Mucosa of stomach (tissue), 1 donor: ENCODE data around the gene BRPF1.
A peak's percentile ranks its signal among the peaks of the same experiment; 100 is the strongest.

Source experiments
- H3K27me3 ChIP-seq: one replicate; pipeline ENCODE4 v1.7.0; 2013; ENCODE audit warnings: mild to moderate bottlenecking, low read length; ENCODE audit not compliant: control insufficient read depth, insufficient read depth
- H3K36me3 ChIP-seq: one replicate; pipeline ENCODE4 v1.7.0; 2013; ENCODE audit warnings: low read length; ENCODE audit not compliant: control insufficient read depth, insufficient read depth
- H3K4me1 ChIP-seq: one replicate; pipeline ENCODE4 v1.7.0; 2013; ENCODE audit warnings: mild to moderate bottlenecking, low read length; ENCODE audit not compliant: control insufficient read depth, insufficient read depth
- H3K4me3 ChIP-seq: one replicate; pipeline ENCODE4 v1.7.0; 2013; ENCODE audit warnings: low read length
- H3K9ac ChIP-seq: one replicate; pipeline ENCODE4 v1.7.0; 2013; ENCODE audit warnings: mild to moderate bottlenecking, low read length, moderate library complexity
- H3K9me3 ChIP-seq: one replicate; pipeline ENCODE4 v1.7.0; 2013; ENCODE audit warnings: mild to moderate bottlenecking, low read length, moderate library complexity; ENCODE audit not compliant: control insufficient read depth
- donor health status: Pancreatic carcinoma.

Gene BRPF1

GRCh38 chr3:9691636-9692035, 39.9 kb upstream of the BRPF1 start:
- no peak overlapping the region for H3K9ac ChIP-seq
- no peak overlapping the region for H3K4me3 ChIP-seq
- no peaks in the 10 kb centered on the region for H3K27me3 ChIP-seq
- peaks cover 34% of the 10 kb centered on the region for H3K36me3 ChIP-seq
- H3K9me3 ChIP-seq, result no peaks in the 10 kb centered on the region
- H3K4me1 ChIP-seq, result no peaks in the 10 kb centered on the region

DNA sequence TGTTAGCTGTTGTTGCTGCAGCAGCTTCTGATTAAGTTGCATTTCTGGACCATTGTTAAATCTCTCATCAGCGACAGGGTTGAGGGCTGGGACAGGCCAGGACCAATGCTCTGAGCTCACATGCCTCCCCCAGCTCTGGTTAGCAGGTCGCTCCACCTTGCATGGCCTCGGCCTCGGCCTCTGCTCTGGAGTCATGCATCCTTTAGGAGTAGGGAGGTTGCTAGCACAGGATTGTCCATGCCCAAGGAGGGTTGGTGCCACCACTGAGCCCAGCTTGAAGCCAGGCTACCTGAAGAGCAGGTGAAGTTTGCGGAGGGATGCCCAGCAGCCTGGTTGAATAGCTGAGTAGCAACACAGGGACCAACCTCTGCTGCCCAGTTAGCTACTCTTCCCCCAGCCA, 39.1 kb upstream of the BRPF1 start:
- Histone ChIP-seq H3K4me3 (no peak overlapping the region), H3K4me1 (no peaks in the 10 kb centered on the region), H3K9ac (no peak overlapping the region), H3K36me3 (peaks cover 34% of the 10 kb centered on the region), H3K9me3 (no peaks in the 10 kb centered on the region), H3K27me3 (no peaks in the 10 kb centered on the region)

DNA sequence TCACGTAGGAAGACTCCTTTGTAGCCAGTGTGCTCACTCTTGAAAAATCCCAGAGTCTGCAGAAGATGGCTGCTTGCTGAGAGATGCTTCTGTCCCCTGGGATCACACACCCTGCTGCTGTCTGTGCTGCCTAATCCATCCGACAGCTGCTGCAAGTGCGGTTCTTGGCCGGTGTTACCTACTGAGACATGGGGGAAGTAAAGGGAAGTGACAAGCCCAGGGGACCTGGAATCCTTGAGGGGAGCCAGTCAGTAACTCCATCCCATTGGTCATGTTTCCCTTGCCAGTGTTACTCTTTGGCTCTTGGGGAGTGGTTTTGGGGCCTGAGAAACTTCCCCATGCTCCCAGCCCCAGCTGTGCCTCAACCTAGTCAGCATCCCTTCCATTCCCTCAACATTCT, 36.2 kb upstream of the BRPF1 start:
- Histone ChIP-seq H3K9me3 (no peaks in the 10 kb centered on the region), H3K4me1 (no peaks in the 10 kb centered on the region), H3K27me3 (no peaks in the 10 kb centered on the region), H3K9ac (no peak overlapping the region), H3K36me3 (peaks cover 15% of the 10 kb centered on the region), H3K4me3 (no peak overlapping the region)

- no peak overlapping the region for H3K4me3 ChIP-seq
- no peaks in the 10 kb centered on the region for H3K27me3 ChIP-seq
- H3K9ac ChIP-seq, result no peak overlapping the region
- H3K4me1 ChIP-seq, result no peaks in the 10 kb centered on the region
- peaks cover 15% of the 10 kb centered on the region for H3K36me3 ChIP-seq
- no peaks in the 10 kb centered on the region for H3K9me3 ChIP-seq
Measured at GRCh38 chr3:9695746-9696145, 35.8 kb upstream of the BRPF1 start.

- H3K9ac ChIP-seq, result no peak overlapping the region
- H3K4me3 ChIP-seq, result no peak overlapping the region
- no peaks in the 10 kb centered on the region for H3K4me1 ChIP-seq
- H3K9me3 ChIP-seq, result no peaks in the 10 kb centered on the region
- H3K36me3 ChIP-seq, result peaks cover 15% of the 10 kb centered on the region
- H3K27me3 ChIP-seq, result no peaks in the 10 kb centered on the region
Measured at GRCh38 chr3:9696480-9697220, 34.9 kb upstream of the BRPF1 start.

GRCh38 chr3:9697892-9698291, 33.6 kb upstream of the BRPF1 start:
- Histone ChIP-seq H3K36me3 (peaks cover 10% of the 10 kb centered on the region), H3K4me1 (no peaks in the 10 kb centered on the region), H3K27me3 (no peaks in the 10 kb centered on the region), H3K4me3 (no peak overlapping the region), H3K9me3 (no peaks in the 10 kb centered on the region), H3K9ac (no peak overlapping the region)

- Histone ChIP-seq H3K36me3 (peaks cover 6% of the 10 kb centered on the region), H3K27me3 (no peaks in the 10 kb centered on the region), H3K9ac (no peak overlapping the region), H3K9me3 (no peaks in the 10 kb centered on the region), H3K4me3 (no peak overlapping the region), H3K4me1 (no peaks in the 10 kb centered on the region)
Measured at GRCh38 chr3:9698293-9698692, 33.2 kb upstream of the BRPF1 start.

GRCh38 chr3:9700536-9700935, 31.0 kb upstream of the BRPF1 start:
- Histone ChIP-seq H3K4me1 (peaks cover 14% of the 10 kb centered on the region), H3K4me3 (no peak overlapping the region), H3K9ac (no peak overlapping the region), H3K27me3 (peaks cover 16% of the 10 kb centered on the region), H3K9me3 (no peaks in the 10 kb centered on the region), H3K36me3 (no peaks in the 10 kb centered on the region)

DNA sequence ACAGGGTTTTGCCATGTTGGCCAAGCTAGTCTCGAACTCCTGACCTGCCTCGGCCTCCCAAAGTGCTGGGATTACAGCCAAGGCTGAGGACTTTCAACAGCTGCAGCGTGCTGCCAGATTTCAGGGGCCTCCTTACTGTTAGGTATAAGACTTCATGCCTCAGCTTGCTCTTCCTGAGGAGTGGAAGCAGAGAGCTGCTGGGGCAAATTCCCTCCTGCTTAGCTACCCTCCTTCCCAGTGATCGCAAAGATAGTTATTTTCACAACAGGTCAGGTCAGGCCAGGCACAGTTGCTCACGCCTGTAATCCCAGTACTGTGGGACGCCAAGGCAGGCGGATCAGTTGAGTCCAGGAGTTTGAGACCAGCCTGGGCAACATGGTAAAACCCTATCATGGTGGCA, 30.5 kb upstream of the BRPF1 start:
- H3K9me3 ChIP-seq, result no peaks in the 10 kb centered on the region
- no peak overlapping the region for H3K9ac ChIP-seq
- no peaks in the 10 kb centered on the region for H3K36me3 ChIP-seq
- peaks cover 16% of the 10 kb centered on the region for H3K27me3 ChIP-seq
- H3K4me1 ChIP-seq, result peaks cover 14% of the 10 kb centered on the region
- H3K4me3 ChIP-seq, result no peak overlapping the region

GRCh38 chr3:9701711-9702110, 29.8 kb upstream of the BRPF1 start:
- peaks cover 14% of the 10 kb centered on the region for H3K4me1 ChIP-seq
- no peak overlapping the region for H3K4me3 ChIP-seq
- no peaks in the 10 kb centered on the region for H3K9me3 ChIP-seq
- H3K9ac ChIP-seq, result no peak overlapping the region
- H3K27me3 ChIP-seq, result peaks cover 16% of the 10 kb centered on the region
- H3K36me3 ChIP-seq, result no peaks in the 10 kb centered on the region

GRCh38 chr3:9703240-9703639, 28.3 kb upstream of the BRPF1 start:
- Histone ChIP-seq H3K9ac (no peak overlapping the region), H3K27me3 (peaks cover 16% of the 10 kb centered on the region), H3K4me1 (peaks cover 14% of the 10 kb centered on the region), H3K36me3 (no peaks in the 10 kb centered on the region), H3K4me3 (no peak overlapping the region), H3K9me3 (no peaks in the 10 kb centered on the region)

- no peaks in the 10 kb centered on the region for H3K36me3 ChIP-seq
- no peak within 1 kb of the TSS for H3K4me3 ChIP-seq
- peaks cover 14% of the 10 kb centered on the region for H3K4me1 ChIP-seq
- H3K9ac ChIP-seq, result peak within 1 kb of the TSS; percentile 22
- H3K9me3 ChIP-seq, result no peaks in the 10 kb centered on the region
- peaks cover 16% of the 10 kb centered on the region for H3K27me3 ChIP-seq
Measured at GRCh38 chr3:9703736-9704346, 27.7 kb upstream of the BRPF1 start, which contains the start of gene CPNE9. TSS of gene CPNE9 (plus strand) at chr3:9703833. CDS start at chr3:9703997, 164 bp downstream.
